ENCODE measurements around the gene CUL2. TPM values are rescaled to one million over a fixed set of nuclear protein-coding genes. Genes with fewer than 3 reads are reported as not detected.
"Not testable (repeated sequence)": the region's sequence is repeated elsewhere in the genome, so short reads cannot be mapped to it uniquely, and the experiment has no call there.

CUL2 gene
- total RNA-seq, 2 experiments from 2014 or later = 35.4 to 37.1 TPM

GRCh38 chr10:35063837-35064454 is 26.2 kb downstream of the CUL2 start:
- peaks cover 17% of the 10 kb centered on the region for H3K36me3 Mint-ChIP-seq

GRCh38 chr10:35059481-35059880 is 30.7 kb downstream of the CUL2 start:
- H3K27ac Mint-ChIP-seq = no peak overlapping the region
- ATAC-seq (ENCODE audit: low read depth) (no peak), DNase-seq (no peak)
- no peaks in the 10 kb centered on the region for H3K27me3 Mint-ChIP-seq
- peaks cover 26% of the 10 kb centered on the region for H3K36me3 Mint-ChIP-seq
- no peak overlapping the region for H3K4me3 Mint-ChIP-seq
- H3K4me1 Mint-ChIP-seq = peaks cover 10% of the 10 kb centered on the region
- POLR2A ChIA-PET = interaction anchor here (0.6 kb wide), 1 partner anchor 30 kb away, joined by 3 read pairs; no protein-coding TSS in a partner anchor
- no peaks in the 10 kb centered on the region for H3K9me3 Mint-ChIP-seq

More at GRCh38 chr10:35063837-35064454, 26.2 kb downstream of the CUL2 start:
- POLR2A ChIA-PET = no interaction called here
- Mint-ChIP-seq H3K4me1 (no peaks in the 10 kb centered on the region), H3K4me3 (no peak overlapping the region), H3K27me3 (no peaks in the 10 kb centered on the region), H3K9me3 (no peaks in the 10 kb centered on the region), H3K27ac (no peak overlapping the region)
- ATAC-seq (ENCODE audit: low read depth) (no peak), DNase-seq (no peak)

- Mint-ChIP-seq H3K9me3 (no peaks in the 10 kb centered on the region), H3K4me1 (peaks cover 10% of the 10 kb centered on the region), H3K27me3 (no peaks in the 10 kb centered on the region), H3K27ac (no peak overlapping the region), H3K4me3 (no peak overlapping the region), H3K36me3 (peaks cover 26% of the 10 kb centered on the region)
- DNase-seq = no peak
- POLR2A ChIA-PET = no interaction called here
- ATAC-seq (ENCODE audit: low read depth) = no peak
Observed at GRCh38 chr10:35058686-35059085, 31.5 kb downstream of the CUL2 start.

- Mint-ChIP-seq H3K4me1 (peaks cover 10% of the 10 kb centered on the region), H3K9me3 (no peaks in the 10 kb centered on the region), H3K4me3 (no peak overlapping the region), H3K27me3 (no peaks in the 10 kb centered on the region), H3K27ac (no peak overlapping the region), H3K36me3 (peaks cover 26% of the 10 kb centered on the region)
- ATAC-seq (ENCODE audit: low read depth) = no peak
- no peak for DNase-seq
- POLR2A ChIA-PET = no interaction called here
Observed at GRCh38 chr10:35058134-35058533, 32.0 kb downstream of the CUL2 start.

- Mint-ChIP-seq H3K36me3 (peaks cover 29% of the 10 kb centered on the region), H3K27ac (no peak overlapping the region), H3K9me3 (no peaks in the 10 kb centered on the region), H3K27me3 (no peaks in the 10 kb centered on the region), H3K4me1 (peaks cover 10% of the 10 kb centered on the region), H3K4me3 (no peak overlapping the region)
- DNase-seq = no peak
- POLR2A ChIA-PET = no interaction called here
- ATAC-seq (ENCODE audit: low read depth) = no peak
Observed at GRCh38 chr10:35056686-35057085, 33.5 kb downstream of the CUL2 start.

GRCh38 chr10:35056133-35056532 is 34.0 kb downstream of the CUL2 start:
- Mint-ChIP-seq H3K36me3 (peaks cover 30% of the 10 kb centered on the region), H3K4me3 (no peak overlapping the region), H3K9me3 (no peaks in the 10 kb centered on the region), H3K27me3 (no peaks in the 10 kb centered on the region), H3K27ac (no peak overlapping the region), H3K4me1 (peaks cover 10% of the 10 kb centered on the region)
- DNase-seq (no peak), ATAC-seq (ENCODE audit: low read depth) (no peak)
- POLR2A ChIA-PET = no interaction called here

GRCh38 chr10:35050568-35050967 is 39.6 kb downstream of the CUL2 start:
- Mint-ChIP-seq H3K36me3 (peaks cover 23% of the 10 kb centered on the region), H3K27me3 (no peaks in the 10 kb centered on the region), H3K4me3 (no peak overlapping the region), H3K9me3 (no peaks in the 10 kb centered on the region), H3K4me1 (no peaks in the 10 kb centered on the region), H3K27ac (no peak overlapping the region)
- ATAC-seq (ENCODE audit: low read depth) = no peak
- no peak for DNase-seq
- POLR2A ChIA-PET = no interaction called here

GRCh38 chr10:35046074-35046473 is 44.1 kb downstream of the CUL2 start:
- Mint-ChIP-seq H3K27me3 (no peaks in the 10 kb centered on the region), H3K36me3 (peaks cover 26% of the 10 kb centered on the region)
- no peak for ATAC-seq (ENCODE audit: low read depth)

GRCh38 chr10:35045275-35045674 is 44.9 kb downstream of the CUL2 start:
- H3K9me3 Mint-ChIP-seq; H3K27ac Mint-ChIP-seq; H3K4me1 Mint-ChIP-seq; H3K27me3 Mint-ChIP-seq; ATAC-seq (ENCODE audit: low read depth); DNase-seq; POLR2A ChIA-PET; H3K4me3 Mint-ChIP-seq: not testable (repeated sequence)
- H3K36me3 Mint-ChIP-seq = peaks cover 22% of the 10 kb centered on the region

More at GRCh38 chr10:35046074-35046473, 44.1 kb downstream of the CUL2 start:
- no peaks in the 10 kb centered on the region for H3K4me1 Mint-ChIP-seq
- H3K4me3 Mint-ChIP-seq = no peak overlapping the region
- H3K27ac Mint-ChIP-seq = no peak overlapping the region
- POLR2A ChIA-PET = no interaction called here
- H3K9me3 Mint-ChIP-seq = no peaks in the 10 kb centered on the region
- DNase-seq = no peak

GRCh38 chr10:35043796-35044344 is 46.3 kb downstream of the CUL2 start:
- H3K27me3 Mint-ChIP-seq = no peaks in the 10 kb centered on the region
- H3K4me3 Mint-ChIP-seq = no peak overlapping the region
- H3K36me3 Mint-ChIP-seq = peaks cover 19% of the 10 kb centered on the region
- POLR2A ChIA-PET = interaction anchor here (0.7 kb wide), 1 partner anchor 89 kb away, joined by 3 read pairs; no protein-coding TSS in a partner anchor
- H3K4me1 Mint-ChIP-seq = no peaks in the 10 kb centered on the region
- H3K9me3 Mint-ChIP-seq = no peaks in the 10 kb centered on the region
- DNase-seq = no peak
- no peak for ATAC-seq (ENCODE audit: low read depth)
- no peak overlapping the region for H3K27ac Mint-ChIP-seq

GRCh38 chr10:35042783-35043182 is 47.4 kb downstream of the CUL2 start:
- H3K36me3 Mint-ChIP-seq = peaks cover 16% of the 10 kb centered on the region
- POLR2A ChIA-PET = no interaction called here
- ATAC-seq (ENCODE audit: low read depth) (no peak), DNase-seq (no peak)
- no peaks in the 10 kb centered on the region for H3K27me3 Mint-ChIP-seq
- H3K4me3 Mint-ChIP-seq = no peak overlapping the region
- no peak overlapping the region for H3K27ac Mint-ChIP-seq
- no peaks in the 10 kb centered on the region for H3K4me1 Mint-ChIP-seq
- H3K9me3 Mint-ChIP-seq = no peaks in the 10 kb centered on the region

GRCh38 chr10:35041502-35041879 is 48.6 kb downstream of the CUL2 start:
- POLR2A ChIA-PET = no interaction called here
- H3K9me3 Mint-ChIP-seq = no peaks in the 10 kb centered on the region
- H3K4me3 Mint-ChIP-seq = no peak overlapping the region
- DNase-seq (no peak), ATAC-seq (ENCODE audit: low read depth) (no peak)
- no peaks in the 10 kb centered on the region for H3K27me3 Mint-ChIP-seq
- H3K36me3 Mint-ChIP-seq = peaks cover 21% of the 10 kb centered on the region
- H3K27ac Mint-ChIP-seq = no peak overlapping the region
- no peaks in the 10 kb centered on the region for H3K4me1 Mint-ChIP-seq

- H3K9me3 Mint-ChIP-seq = no peaks in the 10 kb centered on the region
- DNase-seq = no peak
- H3K4me1 Mint-ChIP-seq = peaks cover 4% of the 10 kb centered on the region
- no peaks in the 10 kb centered on the region for H3K27me3 Mint-ChIP-seq
- ATAC-seq (ENCODE audit: low read depth) = no peak
- H3K27ac Mint-ChIP-seq = no peak overlapping the region
- POLR2A ChIA-PET = no interaction called here
- H3K4me3 Mint-ChIP-seq = no peak overlapping the region
- peaks cover 16% of the 10 kb centered on the region for H3K36me3 Mint-ChIP-seq
Observed at GRCh38 chr10:35040760-35041501, 49.2 kb downstream of the CUL2 start.

- H3K36me3 Mint-ChIP-seq = peaks cover 13% of the 10 kb centered on the region
- no peak overlapping the region for H3K27ac Mint-ChIP-seq
- peaks cover 9% of the 10 kb centered on the region for H3K4me1 Mint-ChIP-seq
- DNase-seq = no peak
- H3K9me3 Mint-ChIP-seq = no peaks in the 10 kb centered on the region
- POLR2A ChIA-PET = no interaction called here
- no peaks in the 10 kb centered on the region for H3K27me3 Mint-ChIP-seq
- H3K4me3 Mint-ChIP-seq = no peak overlapping the region
- ATAC-seq (ENCODE audit: low read depth) = no peak
Observed at GRCh38 chr10:35037104-35037503, 53.0 kb downstream of the CUL2 start.

Measured in activated naive CD8-positive, alpha-beta T cell treated with anti-CD3 and anti-CD28 coated beads, Interleukin-2, amount 10 ng/mL, durations not matched to agents 7 days and 5 days (primary cell).